Effector memory CD4-positive, alpha-beta T cell (primary cell): Measurements from ENCODE around the gene MAP1LC3C.

ENCODE experiments used
- DNase-seq, 3 donors: peaks; one replicate each; pipeline ENCODE4 v3.0.0-alpha.2; 2020
- H3K27ac ChIP-seq: 2 replicates; pipeline ENCODE4 v1.7.0; 2013; ENCODE audit warnings: mild to moderate bottlenecking, low read length, moderate library complexity; ENCODE audit not compliant: insufficient read depth, poor library complexity, severe bottlenecking
- H3K27me3 ChIP-seq: replicated peaks from 2 replicates; pipeline ENCODE4 v1.7.0; 2013; ENCODE audit warnings: mild to moderate bottlenecking, low read length; ENCODE audit not compliant: insufficient read depth, control insufficient read depth, poor library complexity, severe bottlenecking
- H3K36me3 ChIP-seq: 2 replicates; pipeline ENCODE4 v1.7.0; 2013; ENCODE audit warnings: mild to moderate bottlenecking, low read length, moderate library complexity; ENCODE audit not compliant: control insufficient read depth, insufficient read depth
- H3K4me1 ChIP-seq: 2 replicates; pipeline ENCODE4 v1.7.0; 2013; ENCODE audit warnings: low read length, mild to moderate bottlenecking; ENCODE audit not compliant: control insufficient read depth, insufficient read depth, poor library complexity, severe bottlenecking
- H3K4me3 ChIP-seq: 2 replicates; pipeline ENCODE4 v1.7.0; 2013; ENCODE audit warnings: low read length, low read depth, mild to moderate bottlenecking; ENCODE audit not compliant: insufficient read depth, poor library complexity, severe bottlenecking
- H3K9me3 ChIP-seq: 2 replicates; pipeline ENCODE4 v1.7.0; 2013; ENCODE audit warnings: mild to moderate bottlenecking, low read length, moderate library complexity; ENCODE audit not compliant: control insufficient read depth

The MAP1LC3C gene

DNA sequence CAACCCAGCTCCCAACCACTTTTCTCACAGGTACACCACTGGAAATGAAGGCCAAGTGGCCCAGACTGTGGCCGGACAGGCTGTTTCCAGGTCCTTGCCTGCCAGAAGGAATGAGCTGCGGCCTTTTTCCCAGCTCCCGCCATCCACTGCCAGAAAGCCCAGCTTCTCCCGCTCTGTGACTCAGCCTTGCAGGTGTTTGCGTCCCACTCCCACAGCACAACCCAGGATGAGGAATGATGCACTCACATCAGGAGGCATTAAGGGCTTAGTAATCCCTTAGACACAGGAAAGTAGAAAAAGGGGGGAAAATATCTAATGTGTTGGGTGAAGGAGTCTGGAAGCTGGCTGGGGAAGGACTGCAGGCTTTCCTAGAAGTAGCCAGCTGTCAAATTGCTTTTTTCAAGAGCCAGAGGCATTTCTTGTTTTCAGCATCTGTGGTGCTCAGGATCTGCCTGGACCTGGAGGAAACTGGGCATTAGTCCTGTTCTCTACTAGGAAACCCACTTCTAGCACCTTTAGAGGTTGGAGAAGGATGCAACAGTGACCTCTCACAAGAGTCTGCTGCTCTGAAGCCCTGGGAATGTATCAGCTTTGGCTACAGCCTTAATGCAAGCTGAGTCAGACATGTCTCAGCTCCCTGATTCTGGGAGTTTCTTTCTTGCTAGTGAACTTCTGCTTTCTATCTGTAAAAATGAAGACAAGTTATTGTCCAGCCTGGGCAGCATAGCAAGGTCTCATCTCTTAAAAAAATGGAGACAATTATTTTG lies 13.2 kb upstream of the MAP1LC3C start:
- Histone ChIP-seq H3K36me3 (no peaks in the 10 kb centered on the region), H3K9me3 (no peaks in the 10 kb centered on the region), H3K4me3 (no peak overlapping the region), H3K4me1 (no peaks in the 10 kb centered on the region), H3K27ac (no peak overlapping the region), H3K27me3 (no peaks in the 10 kb centered on the region)
- no peak for DNase-seq

DNA sequence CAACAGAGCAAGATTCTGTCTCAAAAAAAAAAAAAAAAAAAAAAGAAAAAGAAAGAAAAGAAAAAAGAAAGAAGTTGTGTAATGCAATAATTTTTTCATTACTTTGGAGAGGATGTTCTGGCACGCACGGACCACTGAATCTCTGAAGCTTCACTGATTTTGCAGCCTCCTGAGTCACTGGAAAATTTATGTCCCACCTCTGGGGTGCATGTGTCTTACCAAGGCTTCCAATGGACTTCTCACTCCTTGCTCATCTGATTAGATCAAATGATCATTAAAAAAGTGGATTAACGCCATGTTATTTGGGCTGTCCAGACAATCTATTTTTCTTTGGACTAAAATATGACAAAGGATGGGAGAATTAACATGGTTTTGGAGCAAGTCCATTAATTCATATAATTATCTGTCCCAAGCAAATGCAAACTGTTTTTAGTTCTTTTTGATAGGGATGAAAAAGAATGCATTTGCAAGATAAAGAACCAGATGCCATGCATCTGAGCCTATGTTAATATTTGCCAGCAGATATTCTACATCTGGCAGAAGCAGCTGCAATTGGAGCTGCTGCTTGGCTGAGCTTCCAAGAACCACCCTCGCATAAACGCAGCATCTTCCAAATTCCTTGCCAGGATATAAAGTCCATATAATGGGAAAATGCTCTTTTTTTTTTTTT lies 10.1 kb upstream of the MAP1LC3C start:
- Histone ChIP-seq H3K27ac (no peak overlapping the region), H3K4me3 (no peak overlapping the region), H3K4me1 (no peaks in the 10 kb centered on the region), H3K27me3 (no peaks in the 10 kb centered on the region), H3K36me3 (no peaks in the 10 kb centered on the region), H3K9me3 (no peaks in the 10 kb centered on the region)
- DNase-seq, result no peak

DNA sequence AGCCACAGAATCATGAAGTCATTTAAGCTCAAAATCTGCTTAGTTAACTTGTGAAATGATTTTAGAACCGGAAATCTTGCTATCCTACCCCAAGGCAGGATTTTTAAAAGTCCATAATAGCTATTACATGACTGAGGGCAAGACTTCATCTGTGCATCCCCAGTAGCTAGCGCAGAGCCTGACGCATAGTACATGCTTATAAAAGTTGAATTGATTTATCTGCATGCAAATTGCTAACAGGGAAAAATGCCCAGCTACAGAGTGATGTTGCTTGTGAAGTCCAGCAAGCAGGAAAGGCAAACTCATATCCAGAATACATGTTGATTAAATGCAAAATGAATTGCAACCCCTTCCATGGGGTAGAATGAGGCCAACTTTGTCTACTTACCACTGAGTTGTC lies 8.1 kb upstream of the MAP1LC3C start:
- Histone ChIP-seq H3K36me3 (no peaks in the 10 kb centered on the region), H3K27me3 (no peaks in the 10 kb centered on the region), H3K27ac (no peak overlapping the region), H3K9me3 (no peaks in the 10 kb centered on the region), H3K4me1 (no peaks in the 10 kb centered on the region), H3K4me3 (no peak overlapping the region)
- DNase-seq, result no peak

DNA sequence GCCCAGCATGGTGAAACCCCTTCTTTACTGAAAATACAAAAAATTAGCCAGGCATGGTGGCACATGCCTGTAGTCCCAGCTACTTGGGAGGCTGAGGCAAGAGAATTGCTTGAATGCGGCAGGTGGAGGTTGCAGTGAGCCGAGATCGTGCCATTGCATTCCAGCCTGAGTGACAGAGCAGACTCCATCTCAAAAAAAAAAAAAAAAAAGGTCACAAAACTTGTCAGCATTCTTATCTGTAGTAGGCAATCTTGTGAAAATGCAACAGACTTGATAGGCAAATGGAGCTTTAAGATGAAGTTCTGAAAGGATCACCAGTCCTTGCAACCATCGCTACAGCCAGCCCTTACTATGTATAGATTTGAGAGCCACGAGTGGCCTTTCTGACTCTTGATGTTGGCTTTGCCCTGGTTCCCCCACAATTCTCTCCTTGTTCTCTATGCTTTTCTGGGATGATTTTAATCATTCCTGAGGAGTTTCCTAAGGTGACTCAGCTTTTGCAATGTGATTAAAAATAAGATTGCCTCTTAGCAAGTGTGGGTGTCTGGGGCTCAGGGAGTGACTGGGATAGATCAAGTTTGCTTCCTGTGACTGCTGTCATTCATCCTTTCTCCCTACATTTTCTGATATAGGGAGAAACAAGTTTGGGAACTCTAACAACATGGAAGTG lies 7.1 kb upstream of the MAP1LC3C start:
- Histone ChIP-seq H3K9me3 (no peaks in the 10 kb centered on the region), H3K4me3 (no peak overlapping the region), H3K27me3 (no peaks in the 10 kb centered on the region), H3K27ac (no peak overlapping the region), H3K36me3 (no peaks in the 10 kb centered on the region), H3K4me1 (no peaks in the 10 kb centered on the region)
- no peak for DNase-seq

DNA sequence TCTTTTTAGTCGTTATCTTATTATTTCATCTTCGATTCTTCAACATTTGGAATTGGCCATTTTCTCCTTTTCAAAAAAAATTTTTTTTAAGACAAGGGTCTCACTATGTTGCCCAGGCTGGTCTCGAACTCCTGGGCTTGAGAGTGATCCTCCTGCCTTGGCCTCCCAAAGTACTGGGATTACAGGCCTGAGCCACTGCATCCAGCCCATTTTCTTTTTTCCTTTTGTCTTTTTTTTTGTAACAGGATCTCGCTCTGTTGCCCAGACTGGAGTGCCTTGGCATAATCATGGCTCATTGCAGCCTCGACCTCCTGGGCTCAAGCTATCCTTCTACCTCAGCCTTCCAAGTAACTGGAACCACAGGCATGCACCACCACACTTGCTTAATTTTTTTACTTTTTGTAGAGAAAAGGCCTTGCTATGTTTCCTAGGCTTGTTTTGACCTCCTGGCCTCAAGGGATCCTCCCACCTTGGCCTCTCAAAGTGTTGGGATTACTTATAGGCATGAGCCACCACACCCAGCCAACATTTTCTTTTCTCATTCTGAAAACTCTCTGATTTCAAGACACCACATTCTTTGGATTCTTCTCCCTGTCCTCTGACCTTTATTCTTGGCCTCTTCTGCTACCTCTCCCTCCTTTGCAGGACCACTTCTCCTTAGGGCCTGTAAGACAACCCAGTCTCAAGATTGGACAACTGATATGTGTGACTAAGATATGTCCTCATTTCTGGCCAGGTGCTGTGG lies 6.0 kb upstream of the MAP1LC3C start:
- H3K27me3 ChIP-seq, result no peaks in the 10 kb centered on the region
- H3K27ac ChIP-seq, result no peak overlapping the region
- DNase-seq, result no peak
- no peaks in the 10 kb centered on the region for H3K4me1 ChIP-seq
- no peaks in the 10 kb centered on the region for H3K36me3 ChIP-seq
- no peaks in the 10 kb centered on the region for H3K9me3 ChIP-seq
- H3K4me3 ChIP-seq, result no peak overlapping the region

DNA sequence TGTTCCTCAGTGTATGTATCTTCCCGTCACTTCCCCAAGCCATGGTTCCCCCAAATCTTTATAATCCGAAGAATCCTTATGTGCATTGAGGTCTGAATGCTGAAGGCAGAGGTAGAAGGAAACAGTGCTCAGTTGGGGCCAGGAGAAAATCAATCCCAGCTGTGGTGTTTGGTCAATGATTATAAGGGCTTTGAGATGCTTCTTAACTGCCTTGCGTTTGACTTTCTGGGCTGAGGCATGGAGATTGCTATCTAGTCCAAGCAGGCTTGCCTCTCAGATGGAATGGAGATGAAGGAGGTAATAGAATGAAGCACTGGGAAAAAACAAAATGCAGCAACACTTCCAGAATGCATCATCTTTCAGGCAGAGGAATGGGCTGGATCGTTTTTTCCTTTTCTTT lies 3.6 kb upstream of the MAP1LC3C start:
- Histone ChIP-seq H3K27ac (no peak overlapping the region), H3K4me1 (no peaks in the 10 kb centered on the region), H3K4me3 (no peak overlapping the region), H3K27me3 (no peaks in the 10 kb centered on the region), H3K36me3 (no peaks in the 10 kb centered on the region), H3K9me3 (no peaks in the 10 kb centered on the region)
- no peak for DNase-seq

DNA sequence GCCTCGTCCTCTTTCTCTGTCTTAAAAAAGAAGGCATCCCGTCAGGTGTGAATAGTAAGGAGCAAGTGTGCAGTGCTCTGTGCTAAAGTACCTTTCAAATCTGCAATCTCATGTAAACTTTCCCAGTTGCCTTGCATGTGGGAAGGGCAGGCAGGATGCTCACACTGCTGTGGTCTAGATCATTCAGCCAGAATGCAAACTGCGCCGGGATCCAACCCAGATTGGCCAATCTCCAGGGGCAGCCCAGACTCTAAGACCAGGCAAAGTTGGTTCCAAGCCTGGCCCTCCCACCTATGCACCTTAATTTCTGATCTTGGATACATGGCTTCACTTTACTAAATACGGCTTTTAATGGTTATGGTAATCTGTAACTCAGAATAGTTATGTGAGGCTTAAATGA lies 3.2 kb upstream of the MAP1LC3C start:
- H3K9me3 ChIP-seq, result no peaks in the 10 kb centered on the region
- no peak overlapping the region for H3K4me3 ChIP-seq
- no peak for DNase-seq
- no peak overlapping the region for H3K27ac ChIP-seq
- H3K36me3 ChIP-seq, result no peaks in the 10 kb centered on the region
- H3K4me1 ChIP-seq, result no peaks in the 10 kb centered on the region
- H3K27me3 ChIP-seq, result no peaks in the 10 kb centered on the region

DNA sequence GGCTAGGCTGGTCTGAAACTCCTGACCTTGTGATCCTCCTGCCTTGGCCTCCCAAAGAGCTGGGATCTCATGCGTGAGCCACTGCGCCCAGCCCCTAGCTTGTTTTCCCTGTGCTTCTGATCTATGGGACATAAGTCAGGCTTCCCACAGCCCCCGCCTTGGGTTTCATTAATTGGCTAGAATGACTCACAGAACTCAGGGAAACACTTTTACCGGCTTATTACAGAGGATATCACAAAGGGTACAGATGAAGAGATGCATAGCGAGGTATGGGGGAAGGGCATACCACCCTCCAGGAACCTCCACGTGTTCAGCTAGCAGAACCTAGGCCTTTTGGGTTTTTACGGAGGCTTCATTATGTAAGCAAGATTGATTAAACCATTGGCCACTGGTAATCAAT lies 1.5 kb upstream of the MAP1LC3C start:
- no peaks in the 10 kb centered on the region for H3K27me3 ChIP-seq
- no peak overlapping the region for H3K4me3 ChIP-seq
- no peaks in the 10 kb centered on the region for H3K36me3 ChIP-seq
- no peaks in the 10 kb centered on the region for H3K4me1 ChIP-seq
- no peaks in the 10 kb centered on the region for H3K9me3 ChIP-seq
- no peak for DNase-seq
- H3K27ac ChIP-seq, result no peak overlapping the region

DNA sequence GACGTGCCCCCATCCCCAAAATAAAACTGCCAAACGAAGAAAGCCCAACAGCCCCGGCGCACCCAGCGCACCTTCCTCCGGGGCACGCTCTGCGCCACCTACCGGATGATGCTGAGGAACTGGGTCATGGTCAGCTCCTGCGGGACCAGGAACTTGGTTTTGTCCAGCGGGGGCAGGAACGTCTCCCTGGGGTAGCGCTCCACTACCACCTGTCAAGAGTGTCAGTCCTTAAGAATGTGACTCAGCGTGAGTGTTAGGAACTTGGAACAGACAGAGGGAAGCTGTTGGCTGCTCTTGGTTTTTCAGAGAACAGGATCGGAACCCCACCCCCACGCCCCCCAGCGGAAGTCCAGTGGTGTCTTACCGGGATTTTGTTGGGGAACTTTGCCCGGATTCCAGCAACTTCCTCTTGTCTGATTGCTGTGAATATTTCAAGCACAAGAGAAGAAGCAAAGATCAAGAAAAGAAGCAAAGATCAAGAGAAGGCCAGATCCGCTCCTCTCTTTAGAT lies 431 bp downstream of the MAP1LC3C start:
- no peaks in the 10 kb centered on the region for H3K4me1 ChIP-seq
- peak in 2 of 3 donors; percentile 3 to 11 for DNase-seq
- H3K36me3 ChIP-seq, result no peaks in the 10 kb centered on the region
- H3K27ac ChIP-seq, result no peak overlapping the region
- no peak overlapping the region for H3K4me3 ChIP-seq
- no peaks in the 10 kb centered on the region for H3K27me3 ChIP-seq
- no peaks in the 10 kb centered on the region for H3K9me3 ChIP-seq
